Thoracic aorta (tissue), 2 donors: ENCODE data around the gene KCNB1. TPM values are rescaled to one million over a fixed set of nuclear protein-coding genes. Genes with fewer than 3 reads are reported as not detected.

Experiments used
- ATAC-seq: fragments of 150-250 bp; one replicate; pipeline ENCODE4 v1.8.0; 2017; ENCODE audit warnings: low read depth; ENCODE audit not compliant: insufficient number of reproducible peaks, low FRiP score
- DNase-seq: peaks from one replicate; pipeline ENCODE4 v3.0.0-alpha.2; 2020; ENCODE audit warnings: low spot score
- H3K27ac ChIP-seq, 2 donors: fragments of 200-600 bp; sonication (generic); 1 replicate in 1 of 2; 2 replicates in 1 of 2; pipeline ENCODE4 v1.5.1; 2016; ENCODE audit warnings: mild to moderate bottlenecking in 2 of 2, moderate library complexity in 2 of 2
- H3K27me3 ChIP-seq: fragments of 200-600 bp; sonication (generic); replicated peaks from 2 replicates; pipeline ENCODE4 v1.6.0; 2016; ENCODE audit warnings: mild to moderate bottlenecking; ENCODE audit not compliant: insufficient read depth
- H3K36me3 ChIP-seq: fragments of 200-600 bp; sonication (generic); one replicate; pipeline ENCODE4 v1.5.1; 2016
- H3K4me1 ChIP-seq, 2 donors: fragments of 200-600 bp; sonication (generic); 1 replicate in 1 of 2; 2 replicates in 1 of 2; pipeline versions ENCODE4 v1.5.1 to v1.6.0; 2016; ENCODE audit warnings: low read depth in 2 of 2, mild to moderate bottlenecking in 1 of 2; ENCODE audit not compliant: control insufficient read depth in 1 of 2
- H3K4me3 ChIP-seq: fragments of 200-600 bp; sonication (generic); 2 replicates; pipeline ENCODE4 v1.5.1; 2016; ENCODE audit warnings: mild to moderate bottlenecking
- H3K9me3 ChIP-seq: fragments of 200-600 bp; sonication (generic); 2 replicates; pipeline ENCODE4 v1.5.1; 2016
- total RNA-seq, 2 donors: library from RNA; depleted of rRNA; stranded (reverse); fragments of >200 nt; gene quantifications; one replicate each; pipeline versions ENCODE4 v1.1.0 to v1.2.3, GENCODE V29; 2016
- TF ChIP-seq, protein P1 (sequence below): fragments of 200-600 bp; sonication (generic); IDR thresholded peaks from one replicate; pipeline ENCODE4 v1.5.1; 2019; ENCODE audit warnings: antibody characterized with exemption

Gene KCNB1
- total RNA-seq, 2 donors from 2014 or later = 1.4 to 2.3 TPM

DNA sequence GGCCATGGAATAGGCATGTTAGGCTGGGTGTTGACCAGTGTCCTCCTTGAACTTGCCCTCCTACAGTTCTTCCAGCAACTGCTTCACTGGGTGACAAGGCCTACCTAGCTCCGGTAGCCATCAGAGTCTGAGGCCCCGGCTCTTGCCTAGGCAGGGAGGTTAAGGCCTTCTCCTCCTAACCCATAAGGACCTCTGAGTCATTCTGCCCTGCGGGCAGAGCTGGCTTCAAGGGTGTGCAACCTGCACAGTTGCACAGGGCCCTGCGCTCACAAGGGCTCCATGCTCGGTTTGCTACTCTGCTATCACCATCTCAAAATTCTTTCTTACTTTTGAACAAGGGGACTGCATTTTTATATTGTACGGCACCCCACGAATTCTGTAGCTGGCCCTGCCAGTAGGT is 17.9 kb downstream of the KCNB1 start:
- Histone ChIP-seq H3K9me3 (no peaks in the 10 kb centered on the region), H3K36me3 (no peaks in the 10 kb centered on the region), H3K27me3 (no peaks in the 10 kb centered on the region), H3K4me3 (no peak overlapping the region), H3K4me1 (no peaks in the 10 kb centered on the region), H3K27ac (no peak overlapping the region)
- DNase-seq (no peak), ATAC-seq (no peak)
- TF ChIP-seq, protein P1, sequence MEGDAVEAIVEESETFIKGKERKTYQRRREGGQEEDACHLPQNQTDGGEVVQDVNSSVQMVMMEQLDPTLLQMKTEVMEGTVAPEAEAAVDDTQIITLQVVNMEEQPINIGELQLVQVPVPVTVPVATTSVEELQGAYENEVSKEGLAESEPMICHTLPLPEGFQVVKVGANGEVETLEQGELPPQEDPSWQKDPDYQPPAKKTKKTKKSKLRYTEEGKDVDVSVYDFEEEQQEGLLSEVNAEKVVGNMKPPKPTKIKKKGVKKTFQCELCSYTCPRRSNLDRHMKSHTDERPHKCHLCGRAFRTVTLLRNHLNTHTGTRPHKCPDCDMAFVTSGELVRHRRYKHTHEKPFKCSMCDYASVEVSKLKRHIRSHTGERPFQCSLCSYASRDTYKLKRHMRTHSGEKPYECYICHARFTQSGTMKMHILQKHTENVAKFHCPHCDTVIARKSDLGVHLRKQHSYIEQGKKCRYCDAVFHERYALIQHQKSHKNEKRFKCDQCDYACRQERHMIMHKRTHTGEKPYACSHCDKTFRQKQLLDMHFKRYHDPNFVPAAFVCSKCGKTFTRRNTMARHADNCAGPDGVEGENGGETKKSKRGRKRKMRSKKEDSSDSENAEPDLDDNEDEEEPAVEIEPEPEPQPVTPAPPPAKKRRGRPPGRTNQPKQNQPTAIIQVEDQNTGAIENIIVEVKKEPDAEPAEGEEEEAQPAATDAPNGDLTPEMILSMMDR = no peak

DNA sequence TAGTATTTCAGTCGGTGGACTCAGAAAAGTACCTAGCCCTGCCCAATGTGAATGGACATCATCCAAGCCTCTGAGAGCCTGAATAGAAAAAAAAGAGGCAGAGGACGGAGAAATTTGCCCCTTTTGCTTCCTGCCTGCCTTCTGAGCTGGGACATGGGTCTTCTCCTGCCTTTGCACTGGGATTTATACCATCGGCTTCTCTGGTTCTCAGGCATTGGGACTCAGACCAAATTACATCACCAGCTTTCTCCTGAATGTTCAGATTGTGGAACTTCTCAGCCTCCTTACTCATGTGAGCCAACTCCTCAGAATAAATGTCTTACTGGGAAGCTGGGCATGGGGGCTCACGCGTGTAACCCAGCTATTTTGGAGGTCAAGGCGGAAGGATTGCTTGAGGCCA is 19.8 kb downstream of the KCNB1 start:
- Histone ChIP-seq H3K27ac (no peak overlapping the region), H3K27me3 (no peaks in the 10 kb centered on the region), H3K4me3 (no peak overlapping the region), H3K4me1 (no peaks in the 10 kb centered on the region), H3K9me3 (no peaks in the 10 kb centered on the region), H3K36me3 (no peaks in the 10 kb centered on the region)
- DNase-seq (no peak), ATAC-seq (no peak)
- TF ChIP-seq, protein P1 = no peak

DNA sequence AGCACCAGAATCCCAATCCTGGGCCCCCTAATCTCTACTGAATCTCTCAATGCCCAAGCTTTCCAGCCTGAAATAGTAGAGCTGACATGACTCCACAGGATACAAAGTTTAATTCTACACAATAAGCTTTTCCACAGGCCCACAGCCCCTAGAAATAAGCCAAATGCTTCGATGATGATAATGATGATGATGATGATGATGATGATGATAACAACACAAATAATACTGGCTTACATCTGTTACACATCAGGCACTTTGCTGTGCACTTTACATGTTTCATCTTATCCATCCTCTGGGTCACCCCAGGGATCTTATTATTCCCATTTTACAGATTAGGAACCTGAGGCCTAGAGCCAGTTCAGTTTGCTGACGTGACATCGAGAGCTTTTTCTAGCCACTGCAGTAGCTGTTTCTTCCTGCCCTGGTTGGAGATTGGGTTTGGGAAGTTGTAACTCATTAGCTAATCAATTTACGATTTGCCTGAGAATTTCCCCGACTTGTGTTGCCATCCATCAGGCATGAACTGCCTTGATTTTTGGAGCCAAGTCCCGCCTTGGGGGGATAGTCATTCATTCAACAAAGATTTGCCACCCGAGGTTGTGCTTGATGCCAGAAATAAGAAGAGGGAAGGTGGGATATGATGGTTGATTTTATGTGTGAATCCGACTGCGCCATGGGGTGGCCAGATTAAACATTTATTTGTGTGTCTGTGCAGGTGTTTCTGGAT is 20.4 kb downstream of the KCNB1 start:
- Histone ChIP-seq H3K27me3 (no peaks in the 10 kb centered on the region), H3K9me3 (no peaks in the 10 kb centered on the region), H3K27ac (no peak overlapping the region), H3K36me3 (no peaks in the 10 kb centered on the region), H3K4me1 (no peaks in the 10 kb centered on the region), H3K4me3 (no peak overlapping the region)
- ATAC-seq (no peak), DNase-seq (no peak)
- TF ChIP-seq, protein P1 = no peak

DNA sequence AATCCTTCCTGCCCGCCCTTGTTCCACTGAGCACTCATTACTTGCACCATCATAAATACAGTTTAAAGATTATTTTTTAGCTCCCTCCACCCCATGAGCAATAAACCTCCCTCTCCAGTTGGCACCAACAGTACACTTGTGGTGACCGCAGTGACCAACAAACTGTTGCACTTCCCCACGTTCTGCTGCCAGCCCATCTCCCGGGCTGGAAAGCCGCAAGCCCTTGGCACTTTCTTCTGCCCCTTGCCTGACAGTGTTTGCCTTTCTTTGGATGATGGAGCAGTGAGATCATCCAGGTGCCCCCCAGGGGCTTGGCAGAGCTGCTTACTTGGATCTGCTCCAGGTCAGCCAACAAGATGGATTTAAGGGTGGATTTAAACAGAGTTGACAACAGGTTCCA is 21.6 kb downstream of the KCNB1 start:
- TF ChIP-seq, protein P1 = no peak
- Histone ChIP-seq H3K27me3 (no peaks in the 10 kb centered on the region), H3K36me3 (no peaks in the 10 kb centered on the region), H3K27ac (no peak overlapping the region), H3K9me3 (no peaks in the 10 kb centered on the region), H3K4me3 (no peak overlapping the region), H3K4me1 (no peaks in the 10 kb centered on the region)
- ATAC-seq (no peak), DNase-seq (no peak)

DNA sequence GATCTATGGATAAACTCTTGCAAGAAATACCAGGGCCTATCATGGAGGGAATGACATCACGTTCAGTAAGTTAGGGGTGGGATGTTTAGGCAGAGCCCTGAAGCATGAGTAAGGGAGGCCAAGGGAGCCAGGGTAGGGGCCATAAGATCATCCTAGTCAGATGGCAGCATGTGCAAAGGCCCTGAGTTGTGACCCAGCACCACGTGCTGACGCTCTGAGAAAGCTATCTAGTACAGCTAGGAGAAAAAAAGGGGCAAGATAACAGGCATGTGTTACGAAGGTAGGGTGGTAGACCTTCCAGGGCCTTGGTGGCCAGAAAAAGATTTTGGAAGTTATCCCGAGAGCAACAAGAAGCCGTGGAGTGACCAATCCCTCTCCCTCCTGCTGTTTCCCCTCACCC is 22.3 kb downstream of the KCNB1 start:
- Histone ChIP-seq H3K27ac (no peak overlapping the region), H3K36me3 (no peaks in the 10 kb centered on the region), H3K27me3 (no peaks in the 10 kb centered on the region), H3K4me1 (no peaks in the 10 kb centered on the region), H3K4me3 (no peak overlapping the region), H3K9me3 (no peaks in the 10 kb centered on the region)
- DNase-seq (no peak), ATAC-seq (no peak)
- TF ChIP-seq, protein P1 = no peak
